ENCODE results near the gene ALCAM. TPM values are rescaled to one million over a fixed set of nuclear protein-coding genes. Genes with fewer than 3 reads are reported as not detected.

Gene ALCAM
- total RNA-seq, 4 donors from 2014 or later: 9.4 to 25.9 (median 16.6) TPM

DNA sequence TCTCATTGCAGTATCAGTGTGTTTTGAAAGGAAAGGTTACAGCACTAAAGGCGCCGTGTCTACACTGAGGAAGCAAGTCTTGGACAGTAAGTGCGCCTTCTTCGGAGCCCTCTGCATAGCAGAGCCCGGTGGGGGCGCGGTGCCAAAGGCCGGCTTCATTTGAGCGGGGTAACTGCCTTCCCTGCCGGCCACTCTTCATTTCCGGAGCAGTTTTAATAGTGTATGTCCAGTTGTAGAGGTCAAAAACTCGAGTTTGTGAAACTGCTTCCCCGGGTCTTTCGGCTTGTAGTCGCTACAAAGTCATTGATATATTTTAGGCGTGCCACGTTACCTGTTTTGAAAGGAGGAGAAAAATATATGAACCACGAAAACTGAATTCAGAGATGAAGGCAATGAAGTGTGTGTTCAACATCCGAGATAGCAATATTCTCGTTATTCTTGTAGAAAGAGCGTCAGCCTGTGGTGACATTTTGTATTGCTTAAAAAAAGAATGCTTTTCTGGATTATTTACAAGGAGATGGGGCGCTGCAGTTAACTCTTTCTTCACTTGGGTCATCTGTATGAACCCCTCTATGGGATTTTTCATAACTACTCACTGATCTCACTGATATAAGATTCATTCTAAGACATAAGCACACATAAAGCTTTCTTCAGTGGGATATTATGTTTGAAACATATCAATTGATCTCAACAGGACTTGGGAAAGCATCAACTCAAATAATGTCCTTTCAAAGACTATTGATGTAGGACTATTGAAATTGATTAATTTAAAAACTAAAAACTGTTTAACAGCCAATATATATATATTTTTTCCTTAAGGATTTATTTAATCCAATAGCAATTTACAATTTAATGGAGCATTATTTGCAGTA lies 3.0 kb downstream of the ALCAM start:
- WGBS, 2 donors (ENCODE audit: low coverage in 1 of 2): 1 to 2% methylated on average over 7 to 22 of the region's 22 CpGs
- intact Hi-C loops (cut with DNase I; ENCODE audit: low total_unique reads) (no loop called here), in situ Hi-C loops (cut with MboI; ENCODE audit: low pct_ligation_motif_present in 1 of 4, low pct_unique_long_range_greater_than_20kb in 1 of 4, low sequenced_read_pairs in 3 of 4) (loop anchor here in 1 of 4 donors (25.0 kb wide), 1 partner anchor 757 kb away; no protein-coding TSS in a partner anchor)
- TF ChIP-seq CTCF (IDR thresholded peaks at IDR 0.05) (peak; percentile 50 to 58 (median 54)), POLR2A (IDR thresholded peaks at IDR 0.05) (no peak), EP300 (IDR thresholded peaks at IDR 0.05; ENCODE audit: low read depth) (no peak), POLR2AphosphoS5 (IDR thresholded peaks at IDR 0.05) (no peak)
- Histone ChIP-seq H3K27ac (peak overlapping the region; percentile 83 to 91 (median 89)), H3K4me3 (peak overlapping the region; percentile 35 to 78 (median 60)), H3K27me3 (peaks cover 12% of the 10 kb centered on the region), H3K4me1 (peaks cover 0 to 42% (median 23%) of the 10 kb centered on the region in 4 donors), H3K36me3 (no peaks in the 10 kb centered on the region), H3K9me3 (no peaks in the 10 kb centered on the region)
- DNase-seq: peak; percentile 74

DNA sequence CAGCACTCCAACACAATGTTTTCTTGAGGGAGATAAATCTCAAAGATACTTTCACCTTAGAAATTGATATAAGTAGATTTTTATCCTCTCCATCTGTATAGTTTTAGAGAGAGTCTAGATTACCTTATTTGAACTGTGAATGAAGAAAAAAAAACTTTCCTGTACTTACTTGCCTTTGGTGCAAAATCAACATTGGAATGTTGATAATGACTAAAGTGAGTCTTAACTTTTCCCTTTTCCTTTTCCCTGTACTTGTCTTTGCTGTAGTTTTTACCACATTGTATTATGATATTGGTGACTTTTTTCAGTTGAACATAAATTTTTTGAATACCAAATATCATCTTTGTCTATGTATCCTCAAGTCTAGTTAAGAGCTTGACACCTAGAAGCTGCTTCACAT lies 6.7 kb downstream of the ALCAM start:
- peaks cover 0 to 16% (median 6%) of the 10 kb centered on the region in 4 donors for H3K4me1 ChIP-seq
- no peaks in the 10 kb centered on the region for H3K36me3 ChIP-seq
- no peak for DNase-seq
- H3K9me3 ChIP-seq: no peaks in the 10 kb centered on the region
- H3K27ac ChIP-seq: no peak overlapping the region
- H3K27me3 ChIP-seq: peaks cover 7% of the 10 kb centered on the region
- no peak for TF ChIP-seq CTCF (IDR thresholded peaks at IDR 0.05)
- in situ Hi-C loops (cut with MboI; ENCODE audit: low pct_ligation_motif_present in 1 of 4, low pct_unique_long_range_greater_than_20kb in 1 of 4, low sequenced_read_pairs in 3 of 4) (loop anchor here in 1 of 4 donors (25.0 kb wide), 1 partner anchor 761 kb away; no protein-coding TSS in a partner anchor), intact Hi-C loops (cut with DNase I; ENCODE audit: low total_unique reads) (no loop called here)
- no peak overlapping the region for H3K4me3 ChIP-seq

GRCh38 chr3:105375750-105376511 lies 9.2 kb downstream of the ALCAM start:
- intact Hi-C loops (cut with DNase I; ENCODE audit: low total_unique reads) (no loop called here), in situ Hi-C loops (cut with MboI; ENCODE audit: low pct_ligation_motif_present in 1 of 4, low pct_unique_long_range_greater_than_20kb in 1 of 4, low sequenced_read_pairs in 3 of 4) (no loop called here)
- H3K9me3 ChIP-seq: no peaks in the 10 kb centered on the region
- no peaks in the 10 kb centered on the region for H3K4me1 ChIP-seq
- H3K27ac ChIP-seq: no peak overlapping the region
- TF ChIP-seq EP300 (IDR thresholded peaks at IDR 0.05; ENCODE audit: low read depth) (no peak), POLR2A (IDR thresholded peaks at IDR 0.05) (no peak), POLR2AphosphoS5 (IDR thresholded peaks at IDR 0.05) (no peak), CTCF (IDR thresholded peaks at IDR 0.05) (no peak)
- H3K27me3 ChIP-seq: no peaks in the 10 kb centered on the region
- 76 to 93% methylated on average over 4 to 8 of the region's 8 CpGs for WGBS, 2 donors (ENCODE audit: low coverage in 1 of 2)
- no peaks in the 10 kb centered on the region for H3K36me3 ChIP-seq
- H3K4me3 ChIP-seq: no peak overlapping the region
- no peak for DNase-seq

DNA sequence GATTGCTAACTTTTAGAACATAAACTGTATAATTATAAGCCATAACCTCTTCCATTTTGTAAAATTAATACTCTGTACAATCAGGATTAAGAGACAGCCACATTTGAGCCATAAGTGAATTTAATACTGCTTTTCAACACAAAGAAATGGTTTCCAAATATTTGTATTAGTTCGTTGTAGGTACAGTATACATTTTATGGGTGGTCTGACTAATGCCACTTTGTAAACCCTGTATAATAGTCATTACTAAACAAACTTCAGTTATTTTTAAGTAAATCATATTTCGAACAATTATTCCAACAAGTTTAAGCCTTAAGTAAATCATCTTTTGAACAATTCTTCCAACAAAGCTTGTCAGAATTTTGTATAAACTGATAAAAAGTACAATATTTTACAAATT lies 11.0 kb downstream of the ALCAM start:
- Histone ChIP-seq H3K27ac (no peak overlapping the region), H3K27me3 (no peaks in the 10 kb centered on the region), H3K9me3 (no peaks in the 10 kb centered on the region), H3K4me3 (no peak overlapping the region), H3K4me1 (no peaks in the 10 kb centered on the region), H3K36me3 (no peaks in the 10 kb centered on the region)
- TF ChIP-seq EP300 (IDR thresholded peaks at IDR 0.05; ENCODE audit: low read depth): no peak
- TF ChIP-seq POLR2AphosphoS5 (IDR thresholded peaks at IDR 0.05): no peak
- no peak for TF ChIP-seq CTCF (IDR thresholded peaks at IDR 0.05)
- in situ Hi-C loops (cut with MboI; ENCODE audit: low pct_ligation_motif_present in 1 of 4, low pct_unique_long_range_greater_than_20kb in 1 of 4, low sequenced_read_pairs in 3 of 4): no loop called here
- intact Hi-C loops (cut with DNase I; ENCODE audit: low total_unique reads): no loop called here
- no peak for DNase-seq
- WGBS, 2 donors (ENCODE audit: low coverage in 1 of 2): 75 to 80% methylated on average over 2 of the region's 2 CpGs

All from transverse colon (tissue), 4 donors.